GM19463 (cell line): ENCODE results near the gene OR1K1.
"Not testable (repeated sequence)": the region's sequence is repeated elsewhere in the genome, so short reads cannot be mapped to it uniquely, and the experiment has no call there.

Experiments
- ATAC-seq: cut with Tn5 transposase; IDR thresholded peaks from one replicate; pipeline ENCODE4 v1.9.1; 2021; ENCODE audit warnings: mild to moderate bottlenecking, moderate library complexity; ENCODE audit not compliant: unreplicated experiment

OR1K1 gene, protein sequence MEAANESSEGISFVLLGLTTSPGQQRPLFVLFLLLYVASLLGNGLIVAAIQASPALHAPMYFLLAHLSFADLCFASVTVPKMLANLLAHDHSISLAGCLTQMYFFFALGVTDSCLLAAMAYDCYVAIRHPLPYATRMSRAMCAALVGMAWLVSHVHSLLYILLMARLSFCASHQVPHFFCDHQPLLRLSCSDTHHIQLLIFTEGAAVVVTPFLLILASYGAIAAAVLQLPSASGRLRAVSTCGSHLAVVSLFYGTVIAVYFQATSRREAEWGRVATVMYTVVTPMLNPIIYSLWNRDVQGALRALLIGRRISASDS

DNA sequence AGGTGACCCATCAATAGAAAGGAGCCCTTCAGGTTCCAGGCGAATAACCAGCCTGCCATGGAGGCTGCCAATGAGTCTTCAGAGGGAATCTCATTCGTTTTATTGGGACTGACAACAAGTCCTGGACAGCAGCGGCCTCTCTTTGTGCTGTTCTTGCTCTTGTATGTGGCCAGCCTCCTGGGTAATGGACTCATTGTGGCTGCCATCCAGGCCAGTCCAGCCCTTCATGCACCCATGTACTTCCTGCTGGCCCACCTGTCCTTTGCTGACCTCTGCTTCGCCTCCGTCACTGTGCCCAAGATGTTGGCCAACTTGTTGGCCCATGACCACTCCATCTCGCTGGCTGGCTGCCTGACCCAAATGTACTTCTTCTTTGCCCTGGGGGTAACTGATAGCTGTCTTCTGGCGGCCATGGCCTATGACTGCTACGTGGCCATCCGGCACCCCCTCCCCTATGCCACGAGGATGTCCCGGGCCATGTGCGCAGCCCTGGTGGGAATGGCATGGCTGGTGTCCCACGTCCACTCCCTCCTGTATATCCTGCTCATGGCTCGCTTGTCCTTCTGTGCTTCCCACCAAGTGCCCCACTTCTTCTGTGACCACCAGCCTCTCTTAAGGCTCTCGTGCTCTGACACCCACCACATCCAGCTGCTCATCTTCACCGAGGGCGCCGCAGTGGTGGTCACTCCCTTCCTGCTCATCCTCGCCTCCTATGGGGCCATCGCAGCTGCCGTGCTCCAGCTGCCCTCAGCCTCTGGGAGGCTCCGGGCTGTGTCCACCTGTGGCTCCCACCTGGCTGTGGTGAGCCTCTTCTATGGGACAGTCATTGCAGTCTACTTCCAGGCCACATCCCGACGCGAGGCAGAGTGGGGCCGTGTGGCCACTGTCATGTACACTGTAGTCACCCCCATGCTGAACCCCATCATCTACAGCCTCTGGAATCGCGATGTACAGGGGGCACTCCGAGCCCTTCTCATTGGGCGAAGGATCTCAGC, at the start of gene OR1K1:
TSS of gene OR1K1 (plus strand) at position 58 of the 995 bp plus-strand sequence. CDS start at position 58, 0 bp downstream.
- no peak for ATAC-seq

GRCh38 chr9:122754825-122755224, 45.1 kb upstream of the OR1K1 start:
- ATAC-seq: no peak

DNA sequence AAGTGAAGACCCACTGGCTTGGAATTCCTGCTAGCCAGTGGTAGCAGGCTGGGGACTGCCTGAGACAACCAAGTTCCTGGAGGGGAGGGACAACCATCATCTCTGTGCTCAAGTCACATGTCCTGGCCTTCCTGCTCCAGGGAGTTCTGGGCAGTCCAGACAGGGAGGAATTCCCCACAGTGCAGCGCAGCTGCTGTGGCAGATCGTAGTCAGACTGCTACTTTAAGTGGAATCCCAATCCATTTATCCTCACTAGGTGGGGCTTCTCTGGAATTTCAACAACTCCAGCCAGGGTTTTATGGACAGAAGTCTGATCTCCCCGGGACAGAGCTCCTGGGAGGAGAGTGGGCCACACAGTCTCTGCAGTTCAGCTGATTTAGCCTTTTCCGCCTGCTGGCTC, 32.1 kb upstream of the OR1K1 start:
- ATAC-seq: no peak

GRCh38 chr9:122777052-122777451, 22.9 kb upstream of the OR1K1 start:
- ATAC-seq: no peak

GRCh38 chr9:122777935-122778627, 21.8 kb upstream of the OR1K1 start:
- ATAC-seq: no peak

DNA sequence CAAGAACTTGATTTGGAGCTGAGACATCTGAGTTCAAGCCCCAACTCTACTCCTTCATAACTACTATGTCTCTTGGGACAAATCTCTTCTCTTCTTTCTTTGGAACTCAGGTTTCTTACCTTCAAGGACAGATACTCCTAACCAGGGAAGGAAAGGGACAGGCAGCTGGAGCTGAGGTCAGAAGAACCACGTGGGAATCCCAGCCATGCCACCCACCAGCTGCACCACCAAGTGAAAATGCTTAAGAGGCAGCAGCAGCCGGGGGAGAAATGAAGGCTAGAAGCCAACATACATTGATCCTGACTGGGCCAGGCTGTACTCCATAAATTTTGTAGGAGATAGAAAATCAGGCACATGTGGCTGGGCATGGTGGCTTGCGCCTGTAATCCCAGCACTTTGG, 20.7 kb upstream of the OR1K1 start:
- ATAC-seq: no peak

- no peak for ATAC-seq
Observed at GRCh38 chr9:122780026-122780425, 19.9 kb upstream of the OR1K1 start.

GRCh38 chr9:122781671-122782070, 18.3 kb upstream of the OR1K1 start:
- ATAC-seq: no peak

DNA sequence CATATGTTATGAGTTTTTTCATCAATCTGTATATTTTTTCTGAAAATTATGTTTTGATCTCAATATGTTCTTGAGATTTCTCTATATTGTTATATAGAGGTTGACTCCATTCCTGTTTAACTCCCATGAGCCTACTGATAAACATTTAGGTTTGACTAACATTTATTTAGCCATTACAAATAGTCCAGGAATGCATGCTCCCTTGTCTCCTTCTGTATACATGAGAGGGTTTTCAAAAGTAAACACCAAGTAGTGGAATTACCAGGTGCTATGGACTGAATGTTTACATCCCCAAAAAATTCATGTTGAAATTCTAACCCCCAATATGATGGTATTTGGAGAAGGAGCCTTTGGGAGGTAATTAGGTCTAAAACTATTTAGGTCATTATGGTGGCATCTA, 14.7 kb upstream of the OR1K1 start:
- ATAC-seq: no peak

GRCh38 chr9:122786338-122786737, 13.6 kb upstream of the OR1K1 start:
- ATAC-seq: no peak

DNA sequence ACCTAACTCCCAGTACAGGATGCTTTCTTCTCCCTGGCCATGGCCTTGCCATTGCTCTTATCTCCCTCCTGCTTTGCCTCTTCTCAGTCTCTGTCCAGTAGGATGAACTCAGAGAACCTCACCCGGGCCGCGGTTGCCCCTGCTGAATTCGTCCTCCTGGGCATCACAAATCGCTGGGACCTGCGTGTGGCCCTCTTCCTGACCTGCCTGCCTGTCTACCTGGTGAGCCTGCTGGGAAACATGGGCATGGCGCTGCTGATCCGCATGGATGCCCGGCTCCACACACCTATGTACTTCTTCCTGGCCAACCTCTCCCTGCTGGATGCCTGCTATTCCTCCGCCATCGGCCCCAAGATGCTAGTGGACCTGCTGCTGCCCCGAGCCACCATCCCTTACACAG, 11.1 kb upstream of the OR1K1 start, which contains the start of gene OR5C1:
TSS of gene OR5C1 (plus strand) at position 103 of the 400 bp plus-strand sequence. CDS start at position 103, 0 bp downstream.
- no peak for ATAC-seq

DNA sequence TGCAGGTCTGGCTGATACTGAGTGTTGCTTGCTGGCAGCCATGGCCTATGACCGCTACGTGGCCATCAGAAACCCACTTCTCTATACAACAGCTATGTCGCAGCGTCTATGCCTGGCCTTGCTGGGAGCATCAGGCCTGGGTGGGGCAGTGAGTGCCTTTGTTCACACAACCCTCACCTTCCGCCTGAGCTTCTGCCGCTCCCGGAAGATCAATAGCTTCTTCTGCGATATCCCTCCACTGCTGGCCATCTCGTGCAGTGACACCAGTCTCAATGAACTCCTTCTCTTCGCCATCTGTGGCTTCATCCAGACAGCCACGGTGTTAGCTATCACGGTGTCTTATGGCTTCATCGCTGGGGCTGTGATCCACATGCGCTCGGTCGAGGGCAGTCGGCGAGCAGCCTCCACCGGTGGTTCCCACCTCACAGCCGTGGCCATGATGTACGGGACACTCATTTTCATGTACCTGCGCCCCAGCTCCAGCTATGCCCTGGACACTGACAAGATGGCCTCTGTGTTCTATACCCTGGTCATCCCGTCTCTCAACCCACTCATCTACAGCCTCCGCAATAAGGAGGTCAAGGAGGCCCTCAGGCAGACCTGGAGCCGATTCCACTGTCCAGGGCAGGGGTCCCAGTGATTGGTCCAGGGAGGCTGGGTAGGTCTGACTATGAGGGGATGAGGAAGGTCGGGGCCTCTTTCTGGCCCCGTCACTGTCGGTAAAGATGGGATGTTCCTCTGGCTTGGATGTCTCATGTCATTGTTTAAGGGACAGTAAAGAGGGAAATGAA, 10.5 kb upstream of the OR1K1 start:
- no peak for ATAC-seq

DNA sequence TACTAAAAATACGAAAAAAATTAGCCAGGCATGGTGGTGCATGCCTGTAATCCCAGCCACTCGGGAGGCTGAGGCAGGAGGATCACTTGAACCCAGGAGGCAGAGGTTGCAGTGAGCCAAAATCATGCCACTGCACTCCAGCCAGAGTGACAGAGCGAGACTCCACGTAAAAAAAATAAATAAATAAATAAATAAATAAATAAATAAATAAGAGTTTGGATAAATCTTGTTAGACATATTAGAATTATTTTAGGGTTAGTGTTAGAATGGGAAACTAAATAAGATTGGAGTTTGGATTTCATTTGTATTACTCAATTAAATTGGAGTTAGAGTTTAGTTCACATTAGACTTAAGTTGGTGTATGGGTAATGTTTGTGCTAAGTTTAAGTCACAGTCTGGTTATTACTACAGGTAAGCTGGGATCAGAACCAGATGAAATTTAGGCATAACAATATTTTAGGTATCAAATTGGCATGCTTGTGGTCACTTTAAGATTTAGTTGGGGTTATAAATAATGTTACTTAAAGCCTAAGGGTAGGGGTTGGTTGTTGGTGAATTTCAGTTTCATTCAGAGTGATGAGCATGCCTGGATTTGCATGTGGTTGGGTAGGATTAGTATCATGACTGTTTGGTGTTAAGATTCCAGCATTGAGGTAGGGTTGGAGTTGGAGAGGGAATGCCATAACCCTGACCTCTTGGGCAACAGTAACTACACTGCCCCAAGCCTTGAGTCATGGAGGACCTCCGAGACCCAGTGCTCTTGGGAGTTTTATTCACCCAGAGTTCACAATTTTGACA, 7.9 kb upstream of the OR1K1 start:
- no peak for ATAC-seq

- ATAC-seq: no peak
Observed at GRCh38 chr9:122797316-122798063, 2.4 kb upstream of the OR1K1 start.

GRCh38 chr9:122806661-122807060, 6.7 kb downstream of the OR1K1 start:
- ATAC-seq: no peak

- no peak for ATAC-seq
Observed at GRCh38 chr9:122807271-122807900, 7.5 kb downstream of the OR1K1 start.

DNA sequence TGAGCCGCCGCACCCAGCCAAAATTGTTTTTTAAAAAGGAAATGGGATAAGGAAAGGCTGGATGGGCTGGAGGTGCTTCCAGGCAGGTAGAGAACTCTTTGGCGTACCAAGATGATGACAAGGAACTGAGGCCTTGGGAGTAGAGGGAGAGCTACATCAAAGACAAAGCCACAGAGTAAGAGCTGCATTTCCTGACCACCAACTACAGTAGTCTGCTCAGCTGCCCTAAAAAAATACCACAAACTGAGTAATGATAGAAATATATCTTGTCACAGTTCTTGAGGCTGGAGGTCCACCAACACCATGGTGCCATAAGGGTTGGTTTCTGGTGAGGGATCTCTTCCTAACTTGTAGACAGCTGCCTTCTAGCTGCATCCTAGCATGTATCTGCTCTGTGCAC, 8.2 kb downstream of the OR1K1 start:
- no peak for ATAC-seq

- not testable (repeated sequence) for ATAC-seq
Observed at GRCh38 chr9:122809261-122809660, 9.3 kb downstream of the OR1K1 start.
